Activated naive CD8-positive, alpha-beta T cell treated with anti-CD3 and anti-CD28 coated beads, Interleukin-2, amount 10 ng/mL, durations not matched to agents 7 days and 5 days (primary cell): ENCODE data around the gene CHI3L1. TPM values are rescaled to one million over a fixed set of nuclear protein-coding genes. Genes with fewer than 3 reads are reported as not detected.

Experiments
- ATAC-seq: fragments of 150-1000 bp; cut with Tn5 transposase; one replicate; pipeline ENCODE4 v1.10.0; 2021; ENCODE audit warnings: low read depth, moderate library complexity
- POLR2A ChIA-PET: fragments of 350-600 bp; sonication (Branson Sonifier 250); formaldehyde crosslinking; loops from one replicate; lab custom pipeline; 2021; ENCODE audit warnings: antibody characterized with exemption; lab: Charles Lee
- DNase-seq: peaks from one replicate; pipeline ENCODE4 v3.0.0; 2021
- H3K27ac Mint-ChIP-seq: one replicate; pipeline ENCODE4 v1.8.0; 2022; ENCODE audit warnings: mild to moderate bottlenecking, mixed read lengths
- H3K27me3 Mint-ChIP-seq: one replicate; pipeline ENCODE4 v1.8.0; 2022; ENCODE audit warnings: mild to moderate bottlenecking, moderate library complexity, mixed read lengths
- H3K36me3 Mint-ChIP-seq: one replicate; pipeline ENCODE4 v1.8.0; 2021; ENCODE audit warnings: mild to moderate bottlenecking, mixed read lengths
- H3K4me1 Mint-ChIP-seq: one replicate; pipeline ENCODE4 v1.8.0; 2021; ENCODE audit warnings: mixed read lengths
- H3K4me3 Mint-ChIP-seq: one replicate; pipeline ENCODE4 v1.8.0; 2022; ENCODE audit warnings: mild to moderate bottlenecking, moderate library complexity, mixed read lengths
- H3K9me3 Mint-ChIP-seq: one replicate; pipeline ENCODE4 v1.8.0; 2021; ENCODE audit warnings: mixed read lengths
- total RNA-seq, 2 experiments: library from RNA; stranded (reverse); gene quantifications; one replicate each; pipeline ENCODE4 v1.2.3, GENCODE V29; 2021

Gene CHI3L1
- total RNA-seq, 2 experiments from 2014 or later, result 0.37 to 0.53 TPM

GRCh38 chr1:203199816-203200571, 13.5 kb upstream of the CHI3L1 start:
- H3K27me3 Mint-ChIP-seq, result peaks cover 12% of the 10 kb centered on the region
- POLR2A ChIA-PET, result no interaction called here
- H3K27ac Mint-ChIP-seq, result no peak overlapping the region
- H3K4me3 Mint-ChIP-seq, result no peak overlapping the region
- no peaks in the 10 kb centered on the region for H3K9me3 Mint-ChIP-seq
- H3K4me1 Mint-ChIP-seq, result no peaks in the 10 kb centered on the region
- H3K36me3 Mint-ChIP-seq, result no peaks in the 10 kb centered on the region
- no peak for DNase-seq
- no peak for ATAC-seq

- ATAC-seq (no peak), DNase-seq (no peak)
- H3K36me3 Mint-ChIP-seq, result no peaks in the 10 kb centered on the region
- H3K4me3 Mint-ChIP-seq, result no peak overlapping the region
- H3K9me3 Mint-ChIP-seq, result no peaks in the 10 kb centered on the region
- H3K4me1 Mint-ChIP-seq, result no peaks in the 10 kb centered on the region
- POLR2A ChIA-PET, result no interaction called here
- H3K27ac Mint-ChIP-seq, result no peak overlapping the region
- peaks cover 12% of the 10 kb centered on the region for H3K27me3 Mint-ChIP-seq
Measured at GRCh38 chr1:203199481-203199815, 12.9 kb upstream of the CHI3L1 start.

GRCh38 chr1:203199002-203199401, 12.5 kb upstream of the CHI3L1 start:
- Mint-ChIP-seq H3K4me1 (no peaks in the 10 kb centered on the region), H3K9me3 (no peaks in the 10 kb centered on the region), H3K36me3 (no peaks in the 10 kb centered on the region), H3K4me3 (no peak overlapping the region), H3K27ac (no peak overlapping the region), H3K27me3 (peaks cover 12% of the 10 kb centered on the region)
- no peak for DNase-seq
- ATAC-seq, result no peak
- POLR2A ChIA-PET, result no interaction called here

GRCh38 chr1:203197625-203198024, 11.1 kb upstream of the CHI3L1 start:
- ATAC-seq (no peak), DNase-seq (no peak)
- Mint-ChIP-seq H3K27me3 (peaks cover 12% of the 10 kb centered on the region), H3K27ac (no peak overlapping the region), H3K4me1 (no peaks in the 10 kb centered on the region), H3K36me3 (no peaks in the 10 kb centered on the region), H3K4me3 (no peak overlapping the region), H3K9me3 (no peaks in the 10 kb centered on the region)
- POLR2A ChIA-PET, result no interaction called here

DNA sequence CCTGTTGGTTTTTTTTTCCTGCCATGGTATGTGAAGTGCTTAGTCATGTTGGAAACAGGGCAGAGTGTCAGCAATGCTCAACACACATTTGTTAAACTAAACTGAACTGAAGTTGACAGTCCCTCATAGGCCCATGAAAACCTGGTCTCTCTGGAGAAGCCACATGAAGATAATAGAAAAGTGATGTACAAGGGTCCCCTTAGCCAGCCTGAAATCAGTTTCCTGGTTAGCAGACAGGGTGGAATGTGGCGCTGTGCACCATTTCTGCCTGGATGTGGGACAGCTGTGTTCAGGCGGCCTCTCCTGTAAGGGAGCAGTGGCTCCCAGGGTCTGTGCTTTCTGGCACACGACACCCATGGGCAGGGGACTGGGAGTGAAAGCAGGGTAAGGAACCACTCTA, 9.9 kb upstream of the CHI3L1 start:
- no peak for DNase-seq
- H3K9me3 Mint-ChIP-seq, result no peaks in the 10 kb centered on the region
- ATAC-seq, result no peak
- peaks cover 12% of the 10 kb centered on the region for H3K27me3 Mint-ChIP-seq
- H3K4me3 Mint-ChIP-seq, result no peak overlapping the region
- H3K4me1 Mint-ChIP-seq, result no peaks in the 10 kb centered on the region
- H3K27ac Mint-ChIP-seq, result no peak overlapping the region
- POLR2A ChIA-PET, result no interaction called here
- no peaks in the 10 kb centered on the region for H3K36me3 Mint-ChIP-seq

GRCh38 chr1:203190949-203191348, 4.4 kb upstream of the CHI3L1 start:
- Mint-ChIP-seq H3K9me3 (no peaks in the 10 kb centered on the region), H3K4me1 (peaks cover 2% of the 10 kb centered on the region), H3K36me3 (no peaks in the 10 kb centered on the region), H3K4me3 (no peak overlapping the region), H3K27ac (no peak overlapping the region), H3K27me3 (peaks cover 21% of the 10 kb centered on the region)
- DNase-seq, result no peak
- POLR2A ChIA-PET, result no interaction called here
- no peak for ATAC-seq

- H3K9me3 Mint-ChIP-seq, result no peaks in the 10 kb centered on the region
- H3K27ac Mint-ChIP-seq, result no peak overlapping the region
- H3K4me1 Mint-ChIP-seq, result peaks cover 2% of the 10 kb centered on the region
- no peak for ATAC-seq
- no peak overlapping the region for H3K4me3 Mint-ChIP-seq
- POLR2A ChIA-PET, result no interaction called here
- H3K36me3 Mint-ChIP-seq, result no peaks in the 10 kb centered on the region
- no peak for DNase-seq
- H3K27me3 Mint-ChIP-seq, result peaks cover 21% of the 10 kb centered on the region
Measured at GRCh38 chr1:203189951-203190352, 3.4 kb upstream of the CHI3L1 start.

GRCh38 chr1:203188686-203189232, 2.3 kb upstream of the CHI3L1 start:
- H3K27me3 Mint-ChIP-seq, result peaks cover 21% of the 10 kb centered on the region
- DNase-seq (no peak), ATAC-seq (no peak)
- no peak overlapping the region for H3K4me3 Mint-ChIP-seq
- POLR2A ChIA-PET, result no interaction called here
- no peak overlapping the region for H3K27ac Mint-ChIP-seq
- no peaks in the 10 kb centered on the region for H3K9me3 Mint-ChIP-seq
- H3K36me3 Mint-ChIP-seq, result no peaks in the 10 kb centered on the region
- peaks cover 2% of the 10 kb centered on the region for H3K4me1 Mint-ChIP-seq

GRCh38 chr1:203187689-203188264, 1.3 kb upstream of the CHI3L1 start:
- Mint-ChIP-seq H3K36me3 (no peaks in the 10 kb centered on the region), H3K9me3 (no peaks in the 10 kb centered on the region), H3K4me1 (peaks cover 2% of the 10 kb centered on the region), H3K27me3 (peaks cover 21% of the 10 kb centered on the region), H3K4me3 (no peak overlapping the region), H3K27ac (no peak overlapping the region)
- DNase-seq, result no peak
- no peak for ATAC-seq
- POLR2A ChIA-PET, result no interaction called here

GRCh38 chr1:203187304-203187685, 791 bp upstream of the CHI3L1 start:
- Mint-ChIP-seq H3K36me3 (no peaks in the 10 kb centered on the region), H3K4me3 (no peak overlapping the region), H3K27ac (no peak overlapping the region), H3K9me3 (no peaks in the 10 kb centered on the region), H3K27me3 (peaks cover 21% of the 10 kb centered on the region), H3K4me1 (peaks cover 2% of the 10 kb centered on the region)
- no peak for DNase-seq
- POLR2A ChIA-PET, result no interaction called here
- no peak for ATAC-seq

- Mint-ChIP-seq H3K36me3 (no peaks in the 10 kb centered on the region), H3K9me3 (no peaks in the 10 kb centered on the region), H3K4me3 (no peak overlapping the region), H3K27ac (no peak overlapping the region), H3K27me3 (peaks cover 21% of the 10 kb centered on the region), H3K4me1 (peaks cover 2% of the 10 kb centered on the region)
- no peak for DNase-seq
- POLR2A ChIA-PET, result no interaction called here
- ATAC-seq, result no peak
Measured at GRCh38 chr1:203186091-203186445, 436 bp downstream of the CHI3L1 start.

DNA sequence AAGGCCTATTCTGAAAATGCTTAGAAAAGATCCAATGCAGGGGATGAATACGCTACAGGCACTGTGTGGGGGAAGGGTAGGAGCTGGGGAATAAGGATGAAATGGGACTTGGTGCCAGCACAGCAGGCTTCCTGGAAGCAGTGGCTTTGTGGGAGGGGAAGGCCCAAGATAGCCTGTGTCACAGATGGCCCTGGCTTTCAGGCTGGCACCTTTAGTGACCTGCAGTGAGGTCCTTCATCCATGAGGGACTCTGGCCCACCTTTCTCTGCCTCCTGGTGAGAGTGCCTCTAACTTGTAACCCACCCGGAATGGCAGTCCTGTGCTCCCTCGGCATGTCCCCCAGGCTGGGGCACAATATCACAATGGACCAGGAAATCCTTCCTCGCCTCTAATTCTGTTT, 919 bp downstream of the CHI3L1 start:
- POLR2A ChIA-PET, result no interaction called here

GRCh38 chr1:203185061-203185461, 1.4 kb downstream of the CHI3L1 start:
- POLR2A ChIA-PET, result no interaction called here
- no peak overlapping the region for H3K4me3 Mint-ChIP-seq
- no peaks in the 10 kb centered on the region for H3K9me3 Mint-ChIP-seq
- H3K36me3 Mint-ChIP-seq, result no peaks in the 10 kb centered on the region
- H3K27ac Mint-ChIP-seq, result no peak overlapping the region
- H3K27me3 Mint-ChIP-seq, result peaks cover 21% of the 10 kb centered on the region
- H3K4me1 Mint-ChIP-seq, result peaks cover 2% of the 10 kb centered on the region
- DNase-seq (no peak), ATAC-seq (no peak)

More for the DNA sequence above, 919 bp downstream of the CHI3L1 start:
- Mint-ChIP-seq H3K4me3 (no peak overlapping the region), H3K4me1 (peaks cover 2% of the 10 kb centered on the region), H3K27me3 (peaks cover 21% of the 10 kb centered on the region), H3K27ac (no peak overlapping the region), H3K36me3 (no peaks in the 10 kb centered on the region), H3K9me3 (no peaks in the 10 kb centered on the region)
- ATAC-seq (no peak), DNase-seq (no peak)

GRCh38 chr1:203184467-203184866, 2.0 kb downstream of the CHI3L1 start:
- Mint-ChIP-seq H3K4me1 (peaks cover 2% of the 10 kb centered on the region), H3K4me3 (no peak overlapping the region), H3K27me3 (peaks cover 18% of the 10 kb centered on the region), H3K27ac (no peak overlapping the region), H3K9me3 (no peaks in the 10 kb centered on the region), H3K36me3 (no peaks in the 10 kb centered on the region)
- POLR2A ChIA-PET, result no interaction called here
- DNase-seq, result no peak
- no peak for ATAC-seq
